ENCODE data around the gene CLTCL1. TPM values are rescaled to one million over a fixed set of nuclear protein-coding genes. Genes with fewer than 3 reads are reported as not detected.

CLTCL1 gene
- total and polyA plus RNA-seq, 9 of the 15 experiments (the other 6 are each of a cell fraction or from before 2014, with no cell fraction given) = 1.1 to 11.7 (median 5.0) TPM

GRCh38 chr22:19234126-19234896, 57.2 kb downstream of the CLTCL1 start:
- H3K27me3 ChIP-seq (ENCODE audit: control insufficient read depth in 2 of 2, insufficient read depth in 2 of 2, low read length in 2 of 2) = peaks cover 58 to 64% of the 10 kb centered on the region in 2 experiments
- ATAC-seq (peak; percentile 27), FAIRE-seq (no peak), DNase-seq (ENCODE audit: extremely low read depth in 1 of 4, low spot score in 3 of 4) (peak in 1 of 4 experiments; percentile 23)
- H3K4me1 ChIP-seq (replicated peaks in 1 of 2; ENCODE audit: control insufficient read depth in 2 of 2, insufficient read depth in 2 of 2, low read length in 2 of 2) = peaks cover 0 to 8% of the 10 kb centered on the region in 2 experiments; a peak in 3 of 5 replicates
- in situ Hi-C loops (cut with MboI) (no loop called here), intact Hi-C loops (cut with micrococcal nuclease) (no loop called here)
- WGBS (ENCODE audit: insufficient coverage, low coverage, missing lambda C conversion rate) = 16% methylated on average over 14 of the region's 14 CpGs
- ChIA-PET CTCF (ENCODE audit: low intra/inter-chr PET ratio) (interaction anchor here (0.7 kb wide), 1 partner anchor 13 kb away, joined by 4 read pairs; no protein-coding TSS in a partner anchor), POLR2A (interaction anchor here (0.8 to 2.1 kb wide), 3 partner anchors 10 to 34 kb away, joined by 3 to 10 read pairs (median 4); no protein-coding TSS in a partner anchor)
- H3K4me2 ChIP-seq (ENCODE audit: insufficient read depth, low read length) = no peak overlapping the region
- no peaks in the 10 kb centered on the region for H3K9me1 ChIP-seq (ENCODE audit: control insufficient read depth, insufficient read depth, low read length)
- no peaks in the 10 kb centered on the region for H3K79me2 ChIP-seq (ENCODE audit: control insufficient read depth, insufficient read depth, low read length)
- H2AFZ ChIP-seq (ENCODE audit: low read depth, low read length) = no peak overlapping the region
- no TSS peak for BruUV-seq (replicated peaks)
- no peak overlapping the region for H3K27ac ChIP-seq (ENCODE audit: extremely low read depth, low read depth, low read length)
- H4K20me1 ChIP-seq (replicated peaks; ENCODE audit: control insufficient read depth, insufficient read depth, low read length) = no peaks in the 10 kb centered on the region
- H3K9me3 ChIP-seq (replicated peaks; ENCODE audit: control insufficient read depth, insufficient read depth, low read depth, low read length) = no peaks in the 10 kb centered on the region
- H3K9ac ChIP-seq (ENCODE audit: insufficient read depth in 1 of 2, low read depth in 2 of 2, low read length in 2 of 2) = no peak overlapping the region
- H3K4me3 ChIP-seq = no peak overlapping the region
- no peaks in the 10 kb centered on the region for H3K36me3 ChIP-seq (ENCODE audit: control insufficient read depth, insufficient read depth, low read length)
- no peak for TF ChIP-seq CHAMP1 (IDR thresholded peaks at IDR 0.05)
- no peak for TF ChIP-seq ZNF140 (CRISPR knock-in tag; IDR thresholded peaks at IDR 0.05)
- peak; percentile 16 for TF ChIP-seq ZFP36 (IDR thresholded peaks at IDR 0.05; ENCODE audit: low read depth, low read length, partially characterized antibody)
- 0 out of 2 replicates have a peak, but pooled peaks have one; percentile 20 for TF ChIP-seq ELF2 (CRISPR knock-in tag; IDR thresholded peaks at IDR 0.05)
- peak; percentile 73; the same call in 1 of the 2 replicates for TF ChIP-seq FOXK1 (CRISPR knock-in tag; IDR thresholded peaks at IDR 0.05; ENCODE audit: borderline replicate concordance)
- peak; percentile 18 for TF ChIP-seq POU5F1 (IDR thresholded peaks at IDR 0.05; ENCODE audit: borderline replicate concordance, low read depth, low read length, partially characterized antibody)
- peak; percentile 41 for TF ChIP-seq SMAD1 (IDR thresholded peaks at IDR 0.05; ENCODE audit: low read depth, low read length, partially characterized antibody)
- TF ChIP-seq ZNF551 (CRISPR knock-in tag; IDR thresholded peaks at IDR 0.05) = no peak
- TF ChIP-seq FOXP4 (CRISPR knock-in tag; IDR thresholded peaks at IDR 0.05; ENCODE audit: borderline replicate concordance) = no peak
- TF ChIP-seq BRD4 (IDR thresholded peaks at IDR 0.05) = 0 out of 2 replicates have a peak, but pooled peaks have one; percentile 8
- TF ChIP-seq CEBPB (tag; IDR thresholded peaks at IDR 0.05) = peak; percentile 61
- TF ChIP-seq C11orf30 (IDR thresholded peaks at IDR 0.05; ENCODE audit: low read depth) = peak; percentile 51
- TF ChIP-seq ATF2 (CRISPR knock-in tag; IDR thresholded peaks at IDR 0.05) = no peak
- no peak for TF ChIP-seq TEAD4 (IDR thresholded peaks at IDR 0.05; ENCODE audit: low read length)
- TF ChIP-seq TEAD4 (CRISPR knock-in tag; IDR thresholded peaks at IDR 0.05; ENCODE audit: borderline replicate concordance) = no peak
